Islet precursor cell (in vitro differentiated cells): ENCODE data around the gene STXBP5L.
"Not testable (repeated sequence)": the region's sequence is repeated elsewhere in the genome, so short reads cannot be mapped to it uniquely, and the experiment has no call there.

Experiments used
- DNase-seq: peaks from one replicate; pipeline ENCODE4 v3.0.0-alpha.2; 2018

The STXBP5L gene

GRCh38 chr3:120908030-120908794 is at the start of gene STXBP5L:
Gene STXBP5L (plus strand): TSS chr3:120908205. CDS start chr3:120909579, 1,374 bp downstream.
- peak; percentile 98 for DNase-seq

DNA sequence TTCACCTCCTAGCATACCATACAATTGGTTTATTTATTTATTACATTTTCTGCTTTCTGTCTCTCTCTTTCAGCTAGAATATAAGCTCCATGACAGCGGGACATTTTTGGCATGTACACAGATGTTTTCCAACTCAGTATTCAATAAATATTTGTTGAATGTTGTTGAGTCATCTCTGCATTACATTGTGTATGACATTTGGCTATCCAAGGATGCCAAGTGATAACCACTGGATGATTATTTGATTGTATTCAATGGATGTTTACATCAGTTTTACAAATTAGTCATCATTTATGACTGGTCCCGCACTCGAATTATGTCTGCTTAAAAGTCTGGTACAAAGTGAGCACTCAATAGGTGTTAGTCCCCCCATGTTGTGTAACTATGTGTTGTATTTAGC is 49.5 kb upstream of the STXBP5L start:
- no peak for DNase-seq

DNA sequence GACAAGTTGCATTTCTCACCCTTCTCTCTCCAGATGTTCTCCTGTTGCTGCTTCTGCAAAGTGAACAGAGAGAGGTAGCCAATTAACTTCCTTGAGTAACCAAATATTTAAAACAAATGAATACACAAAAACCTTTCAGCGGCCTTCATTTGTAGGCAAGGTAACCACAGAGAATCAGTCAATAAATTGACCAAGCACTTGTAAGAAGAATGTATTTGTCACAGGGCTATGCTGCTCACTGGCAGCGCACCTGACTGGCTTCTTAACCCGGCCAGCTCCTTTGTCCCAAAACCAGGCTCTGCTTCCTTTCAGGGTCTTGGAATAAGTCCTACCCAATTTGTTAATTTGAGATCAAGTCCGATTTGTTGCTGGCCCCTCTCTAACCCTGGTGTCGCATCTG is 43.5 kb upstream of the STXBP5L start:
- no peak for DNase-seq

- no peak for DNase-seq
These were observed 32.5 kb upstream of the STXBP5L start for GRCh38 chr3:120875507-120875906.

DNA sequence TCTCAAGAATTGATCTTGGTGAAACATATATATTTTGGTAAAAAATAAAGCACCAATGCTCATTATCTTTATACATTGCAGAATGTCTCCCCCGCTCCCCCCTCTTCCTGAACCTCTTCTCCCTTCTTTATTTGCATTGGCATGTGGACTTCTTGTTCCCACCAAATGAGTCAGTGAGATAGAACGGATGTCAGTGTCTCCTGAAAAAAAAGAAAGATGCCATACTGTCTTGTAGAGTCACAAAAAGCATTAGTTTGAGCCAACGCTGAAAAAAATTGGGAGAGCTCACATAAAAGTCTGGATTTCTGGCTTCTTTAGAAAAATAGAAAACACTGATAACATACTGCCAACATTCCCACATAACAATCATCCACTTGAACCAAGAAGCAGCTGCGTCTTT is 32.0 kb upstream of the STXBP5L start:
- no peak for DNase-seq

DNA sequence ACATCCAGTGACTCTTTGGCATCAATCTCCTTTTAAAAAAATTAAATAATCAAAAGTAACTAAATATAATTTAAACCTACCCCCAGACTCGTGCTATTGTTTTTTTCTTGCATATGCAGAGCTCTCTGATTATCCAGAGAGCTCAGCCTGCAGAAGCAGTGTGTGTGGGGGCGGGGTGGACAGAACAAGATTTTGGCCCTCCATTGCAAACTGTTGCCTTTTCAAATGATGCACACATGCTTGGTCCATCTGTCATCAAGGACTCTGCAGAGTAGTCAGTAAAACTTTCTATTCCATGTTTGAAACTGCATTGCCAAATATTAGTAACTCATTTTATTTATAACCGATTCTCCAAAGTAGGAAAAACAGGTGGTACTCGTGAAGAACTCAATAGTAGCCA is 28.6 kb upstream of the STXBP5L start:
- no peak for DNase-seq

DNA sequence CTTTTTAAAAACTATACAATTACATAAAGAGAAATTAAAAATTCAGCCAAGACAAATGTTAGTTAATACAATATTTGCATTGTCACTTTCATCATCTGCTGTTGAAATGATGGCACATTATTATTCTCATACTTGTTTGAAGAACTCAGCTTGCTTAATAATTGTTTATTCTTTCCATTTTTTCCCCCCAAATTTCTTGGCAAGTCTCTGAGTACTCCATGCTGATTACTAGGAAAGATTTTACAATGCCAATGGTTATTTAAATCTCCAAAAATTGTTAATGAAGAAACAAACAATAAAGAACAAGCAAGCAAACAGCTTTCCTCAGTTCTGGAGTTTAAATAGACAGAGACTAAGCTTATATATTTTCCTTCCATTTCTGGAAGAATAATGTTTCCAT is 15.1 kb upstream of the STXBP5L start:
- no peak for DNase-seq

DNA sequence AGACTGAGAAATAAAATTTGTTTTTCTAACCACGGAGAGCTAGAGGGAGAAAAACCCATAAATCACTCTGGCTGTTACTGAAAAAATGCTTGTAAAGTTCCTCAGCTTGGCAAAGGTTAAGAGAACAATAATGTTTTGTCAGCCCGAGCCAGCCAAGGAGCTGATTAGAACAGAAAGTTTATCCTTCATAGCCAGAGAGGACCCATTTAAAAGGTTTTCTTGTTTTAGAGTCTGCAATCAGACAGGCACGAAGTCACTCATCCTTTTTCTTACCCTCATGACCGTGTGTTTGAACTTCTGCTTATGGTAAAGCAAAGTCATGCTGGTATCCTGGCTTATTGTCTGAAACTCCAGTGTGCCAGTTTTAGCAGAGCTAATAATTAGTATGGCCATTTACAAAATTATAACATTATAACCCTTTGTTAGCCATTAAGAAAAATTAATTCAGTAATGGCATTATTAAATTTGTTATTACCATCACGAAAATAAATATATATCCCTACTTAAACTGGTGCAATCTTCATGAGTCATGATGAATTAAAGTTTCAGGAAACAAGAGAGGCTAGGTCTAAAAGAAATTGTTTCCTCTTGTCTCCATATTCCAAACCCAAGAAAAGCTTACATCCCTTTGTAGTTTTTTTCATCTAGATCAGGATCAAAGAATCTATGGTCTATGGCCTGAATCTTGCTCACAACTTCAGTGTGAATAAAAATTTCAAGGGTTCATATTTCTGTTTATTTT is 13.5 kb upstream of the STXBP5L start:
- DNase-seq, result peak; percentile 80

DNA sequence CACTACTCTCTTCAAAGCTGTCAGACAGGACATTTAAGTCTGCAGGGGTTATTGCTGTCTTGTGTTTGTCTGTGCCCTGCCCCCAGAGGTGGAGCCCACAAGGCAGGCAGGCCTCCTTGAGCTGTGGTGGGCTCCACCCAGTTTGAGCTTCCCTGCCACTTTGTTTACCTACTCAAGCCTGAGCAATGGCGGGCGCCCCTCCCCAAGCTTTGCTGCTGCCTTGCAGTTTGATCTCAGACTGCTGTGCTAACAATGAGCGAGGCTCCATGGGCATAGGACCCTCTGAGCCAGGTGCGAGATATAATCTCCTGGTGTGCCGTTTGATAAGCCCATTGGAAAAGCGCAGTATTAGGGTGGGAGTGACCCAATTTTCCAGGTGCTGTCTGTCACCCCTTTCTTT is 6.3 kb upstream of the STXBP5L start:
- not testable (repeated sequence) for DNase-seq

- DNase-seq, result no peak
These were observed 4.8 kb upstream of the STXBP5L start for GRCh38 chr3:120903221-120903620.

- no peak for DNase-seq
These were observed 361 bp upstream of the STXBP5L start for GRCh38 chr3:120907659-120908029.

GRCh38 chr3:120908795-120909601 is 993 bp downstream of the STXBP5L start:
- no peak for DNase-seq

DNA sequence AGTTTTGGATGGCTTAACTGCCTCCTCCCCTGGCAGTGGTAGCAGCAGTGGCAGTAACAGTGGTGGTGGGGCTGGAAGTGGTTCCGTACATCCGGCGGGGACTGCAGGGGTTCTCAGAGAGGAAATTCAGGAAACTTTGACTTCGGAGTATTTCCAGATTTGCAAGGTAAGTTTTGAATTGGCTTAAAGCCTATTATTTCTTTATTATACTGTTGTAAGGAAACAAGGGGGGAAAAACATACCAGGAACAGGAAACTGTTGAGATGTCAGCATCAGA is 1.5 kb downstream of the STXBP5L start:
- no peak for DNase-seq

- no peak for DNase-seq
These were observed 18.1 kb downstream of the STXBP5L start for GRCh38 chr3:120926146-120926545.

- peak; percentile 46 for DNase-seq
These were observed 21.0 kb downstream of the STXBP5L start for GRCh38 chr3:120928991-120929390.

DNA sequence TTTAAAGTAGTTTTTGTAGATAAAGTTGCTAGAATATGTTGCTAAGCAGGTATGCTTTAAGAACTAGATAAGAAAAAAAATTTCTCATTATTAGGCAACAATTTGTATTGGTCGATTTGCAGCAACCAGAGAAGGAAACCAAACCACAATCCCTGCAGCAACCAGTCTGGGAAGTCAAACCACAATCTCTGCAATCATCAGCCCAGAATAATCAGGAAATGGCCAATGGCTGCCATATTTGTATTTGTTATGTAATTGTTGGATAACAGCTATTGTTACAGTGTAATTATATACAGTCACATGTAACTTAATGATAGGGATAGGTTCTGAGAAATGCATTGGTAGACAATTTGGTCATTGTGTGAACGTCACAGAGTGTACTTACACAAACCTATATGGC is 23.6 kb downstream of the STXBP5L start:
- no peak for DNase-seq

GRCh38 chr3:120956143-120956542 is 48.1 kb downstream of the STXBP5L start:
- no peak for DNase-seq

GRCh38 chr3:120982608-120983320 is 74.8 kb downstream of the STXBP5L start:
- DNase-seq, result no peak

DNA sequence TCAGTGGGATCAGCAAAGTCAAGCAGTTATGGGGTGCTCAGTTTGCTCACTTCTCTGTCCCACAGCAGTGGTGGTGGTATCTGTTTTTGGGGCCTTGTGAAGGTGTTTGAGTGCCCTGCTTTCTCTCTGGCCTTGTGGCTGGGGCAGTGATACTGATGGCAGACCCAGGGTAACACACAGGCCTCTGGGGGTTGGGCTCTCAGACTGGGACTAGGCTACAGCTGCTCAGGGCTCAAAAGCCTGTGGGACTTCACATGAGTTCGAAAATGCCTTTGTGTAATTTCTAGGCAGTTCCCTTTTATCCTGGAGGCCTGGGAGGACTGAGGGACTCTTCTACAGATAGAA is 75.3 kb downstream of the STXBP5L start:
- no peak for DNase-seq

- no peak for DNase-seq
These were observed 75.8 kb downstream of the STXBP5L start for GRCh38 chr3:120983841-120984240.

GRCh38 chr3:120985242-120985641 is 77.2 kb downstream of the STXBP5L start:
- DNase-seq, result no peak

GRCh38 chr3:120988994-120989393 is 81.0 kb downstream of the STXBP5L start:
- no peak for DNase-seq

GRCh38 chr3:121018917-121019321 is 110.9 kb downstream of the STXBP5L start:
- DNase-seq, result peak; percentile 76
